Stomach smooth muscle (tissue), 2 donors: ENCODE measurements around the gene SF3A1.

ENCODE experiments used
- H3K27ac ChIP-seq: one replicate; pipeline ENCODE4 v1.7.0; 2013; ENCODE audit warnings: mild to moderate bottlenecking, low read length, inconsistent platforms
- H3K27me3 ChIP-seq, 2 donors: one replicate each; pipeline ENCODE4 v1.7.0; 2013; ENCODE audit warnings: low read length in 2 of 2; ENCODE audit not compliant: insufficient read depth in 2 of 2, control insufficient read depth in 1 of 2
- H3K36me3 ChIP-seq, 2 donors: one replicate each; pipeline ENCODE4 v1.7.0; 2013; ENCODE audit warnings: low read length in 2 of 2; ENCODE audit not compliant: control insufficient read depth in 2 of 2, insufficient read depth in 2 of 2
- H3K4me1 ChIP-seq: one replicate; pipeline ENCODE4 v1.7.0; 2013; ENCODE audit warnings: low read length; ENCODE audit not compliant: control insufficient read depth, insufficient read depth
- H3K4me3 ChIP-seq, 2 donors: one replicate each; pipeline ENCODE4 v1.7.0; 2013; ENCODE audit warnings: low read length in 2 of 2
- H3K9ac ChIP-seq, 2 donors: one replicate each; pipeline ENCODE4 v1.7.0; 2013; ENCODE audit warnings: low read length in 2 of 2, mild to moderate bottlenecking in 1 of 2
- H3K9me3 ChIP-seq, 2 donors: one replicate each; pipeline ENCODE4 v1.7.0; 2013; ENCODE audit warnings: low read length in 2 of 2; ENCODE audit not compliant: control insufficient read depth in 2 of 2
- donor health status: healthy.
- donor health status: Pancreatic carcinoma.

Gene SF3A1

GRCh38 chr22:30332994-30333706 lies 23.5 kb downstream of the SF3A1 start:
- no peaks in the 10 kb centered on the region for H3K27me3 ChIP-seq
- peaks cover 5% of the 10 kb centered on the region for H3K4me1 ChIP-seq
- no peak overlapping the region for H3K27ac ChIP-seq
- peaks cover 47 to 59% of the 10 kb centered on the region in 2 donors for H3K36me3 ChIP-seq
- H3K9me3 ChIP-seq = no peaks in the 10 kb centered on the region
- H3K9ac ChIP-seq = no peak overlapping the region
- no peak overlapping the region for H3K4me3 ChIP-seq

- Histone ChIP-seq H3K36me3 (peaks cover 42 to 55% of the 10 kb centered on the region in 2 donors), H3K9ac (no peak overlapping the region), H3K4me1 (peaks cover 5% of the 10 kb centered on the region), H3K27me3 (no peaks in the 10 kb centered on the region), H3K27ac (no peak overlapping the region), H3K4me3 (no peak overlapping the region), H3K9me3 (no peaks in the 10 kb centered on the region)
These were observed 24.1 kb downstream of the SF3A1 start for GRCh38 chr22:30332551-30332950.

DNA sequence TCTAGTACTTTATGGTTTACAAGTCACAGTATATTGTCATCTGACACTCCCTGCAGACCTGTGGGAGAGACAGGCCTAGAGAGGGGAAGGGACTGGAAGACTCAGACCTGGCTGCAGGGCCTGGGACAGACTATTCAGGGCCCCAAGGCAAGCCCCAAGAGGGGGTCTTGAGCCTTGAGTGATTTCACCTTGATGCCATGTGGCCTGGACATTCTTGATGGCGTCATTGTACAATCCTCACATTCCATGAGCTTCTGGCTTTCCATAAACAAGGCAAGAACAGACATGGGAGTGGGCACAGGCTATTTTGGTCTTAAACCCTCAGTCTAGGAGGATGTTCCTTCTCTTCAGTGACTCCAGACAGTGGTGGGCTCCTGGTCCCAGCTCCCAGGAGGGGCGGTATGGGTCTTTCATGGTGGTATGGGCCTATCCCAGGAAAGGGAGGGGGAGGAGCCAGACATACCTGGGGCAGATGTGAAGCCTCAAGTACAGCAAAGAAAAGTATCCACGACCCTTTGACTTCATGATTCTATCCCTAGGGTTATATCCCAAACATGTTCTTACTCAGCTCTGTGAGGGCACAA lies 28.1 kb downstream of the SF3A1 start:
- no peak overlapping the region for H3K4me3 ChIP-seq
- no peaks in the 10 kb centered on the region for H3K27me3 ChIP-seq
- H3K9me3 ChIP-seq = no peaks in the 10 kb centered on the region
- peaks cover 7 to 16% of the 10 kb centered on the region in 2 donors for H3K36me3 ChIP-seq
- H3K27ac ChIP-seq = no peak overlapping the region
- peaks cover 33% of the 10 kb centered on the region for H3K4me1 ChIP-seq
- H3K9ac ChIP-seq = no peak overlapping the region

- H3K4me3 ChIP-seq = no peak overlapping the region
- peaks cover 33% of the 10 kb centered on the region for H3K4me1 ChIP-seq
- no peak overlapping the region for H3K27ac ChIP-seq
- H3K9ac ChIP-seq = no peak overlapping the region
- peaks cover 7 to 10% of the 10 kb centered on the region in 2 donors for H3K36me3 ChIP-seq
- H3K9me3 ChIP-seq = no peaks in the 10 kb centered on the region
- H3K27me3 ChIP-seq = no peaks in the 10 kb centered on the region
These were observed 28.8 kb downstream of the SF3A1 start for GRCh38 chr22:30327864-30328345.

- H3K36me3 ChIP-seq = peaks cover 0 to 4% of the 10 kb centered on the region in 2 donors
- peak within 1 kb of the TSS; percentile 53 for H3K27ac ChIP-seq
- no peaks in the 10 kb centered on the region for H3K9me3 ChIP-seq
- H3K9ac ChIP-seq = peak within 1 kb of the TSS; percentile 67 to 73
- peak within 1 kb of the TSS; percentile 83 to 91 for H3K4me3 ChIP-seq
- no peaks in the 10 kb centered on the region for H3K27me3 ChIP-seq
- H3K4me1 ChIP-seq = peaks cover 33% of the 10 kb centered on the region
These were observed 29.9 kb downstream of the SF3A1 start, which contains the start of gene TBC1D10A for GRCh38 chr22:30326706-30327362. TSS of gene TBC1D10A (minus strand) at chr22:30326941. CDS start at chr22:30326881, 60 bp downstream.

DNA sequence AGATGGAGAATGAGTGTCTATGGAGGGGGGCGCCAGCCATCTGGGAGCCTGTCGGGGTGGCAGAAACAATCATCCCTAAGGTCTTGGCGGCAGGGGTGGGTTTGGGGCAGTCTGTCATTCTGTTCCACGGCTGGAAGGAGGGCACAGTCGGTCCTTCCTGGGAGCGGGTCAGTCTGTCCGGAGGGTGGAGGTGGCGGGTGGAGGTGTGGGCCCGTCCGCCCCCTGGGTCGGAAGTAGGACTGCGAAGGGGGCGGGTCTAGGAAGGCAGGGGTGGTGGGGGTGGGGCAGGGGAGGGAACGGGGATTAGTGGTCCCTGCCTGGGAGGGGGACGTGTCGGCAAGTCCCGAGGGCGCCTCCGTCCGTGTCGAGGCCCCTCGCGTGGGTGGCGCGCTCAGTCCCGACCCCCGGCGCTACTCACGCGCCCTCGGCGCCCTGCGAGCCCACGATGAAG lies 30.4 kb downstream of the SF3A1 start:
- Histone ChIP-seq H3K4me1 (peaks cover 37% of the 10 kb centered on the region), H3K9ac (peak overlapping the region; percentile 67 to 73), H3K9me3 (no peaks in the 10 kb centered on the region), H3K4me3 (peak overlapping the region; percentile 83 to 91), H3K36me3 (peaks cover 0 to 4% of the 10 kb centered on the region in 2 donors), H3K27me3 (no peaks in the 10 kb centered on the region), H3K27ac (peak overlapping the region; percentile 53)

- Histone ChIP-seq H3K27me3 (no peaks in the 10 kb centered on the region), H3K9me3 (no peaks in the 10 kb centered on the region), H3K9ac (peak overlapping the region; percentile 55 to 62), H3K36me3 (peaks cover under 1 to 5% of the 10 kb centered on the region in 2 donors), H3K4me3 (peak overlapping the region; percentile 83 to 91), H3K27ac (peak overlapping the region; percentile 11), H3K4me1 (peaks cover 40% of the 10 kb centered on the region)
These were observed 30.9 kb downstream of the SF3A1 start for GRCh38 chr22:30325724-30326254.

- Histone ChIP-seq H3K27ac (peak overlapping the region; percentile 11), H3K9me3 (no peaks in the 10 kb centered on the region), H3K4me1 (peaks cover 42% of the 10 kb centered on the region), H3K36me3 (peaks cover 5 to 7% of the 10 kb centered on the region in 2 donors), H3K27me3 (no peaks in the 10 kb centered on the region), H3K9ac (peak overlapping the region; percentile 55 to 62), H3K4me3 (peak overlapping the region; percentile 83 to 91)
These were observed 31.5 kb downstream of the SF3A1 start for GRCh38 chr22:30325065-30325720.

DNA sequence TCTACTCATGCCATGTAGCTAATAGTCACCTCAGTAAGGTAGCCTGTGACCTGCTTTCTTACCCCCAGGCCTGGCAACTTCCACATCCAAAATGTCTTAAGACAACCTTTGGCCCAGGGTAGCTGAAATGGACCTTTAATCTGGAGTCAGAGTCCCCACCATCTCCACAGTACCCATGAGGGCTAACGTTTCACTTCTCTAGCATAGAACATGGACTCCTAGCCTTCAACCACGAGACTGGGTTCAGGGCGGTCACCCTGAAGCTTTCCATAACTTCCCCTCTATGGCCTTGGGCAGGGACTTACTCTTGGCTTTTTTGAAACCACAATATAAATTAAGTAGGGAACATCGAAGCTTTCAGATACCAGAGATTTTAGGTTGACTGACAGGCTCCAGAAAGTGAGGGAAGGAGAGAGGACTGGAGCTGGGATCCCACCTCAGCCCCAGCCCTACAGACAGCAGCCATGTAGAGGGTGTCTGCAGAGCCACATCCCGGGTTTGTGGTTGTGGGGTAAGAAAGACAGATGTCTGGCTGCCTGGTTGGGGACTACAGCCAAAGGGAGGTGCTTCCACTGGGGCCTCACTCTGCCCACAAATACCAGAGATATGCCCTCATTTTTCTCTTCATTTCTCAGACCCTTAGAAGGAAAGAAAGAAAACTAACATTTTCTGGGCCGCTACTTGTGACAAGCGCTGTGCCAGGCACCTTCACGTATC lies 32.5 kb downstream of the SF3A1 start:
- Histone ChIP-seq H3K9me3 (no peaks in the 10 kb centered on the region), H3K27me3 (no peaks in the 10 kb centered on the region), H3K36me3 (peaks cover 5 to 7% of the 10 kb centered on the region in 2 donors), H3K4me3 (peak overlapping the region in 1 of 2 donors; percentile 91), H3K27ac (no peak overlapping the region), H3K9ac (peak overlapping the region; percentile 1 to 29), H3K4me1 (peaks cover 47% of the 10 kb centered on the region)
